Measurements from ENCODE around the gene HTR3B. TPM values are rescaled to one million over a fixed set of nuclear protein-coding genes. Genes with fewer than 3 reads are reported as not detected.

The HTR3B gene
- total and polyA plus RNA-seq, 8 donors: 0.18 TPM; not detected in 7

DNA sequence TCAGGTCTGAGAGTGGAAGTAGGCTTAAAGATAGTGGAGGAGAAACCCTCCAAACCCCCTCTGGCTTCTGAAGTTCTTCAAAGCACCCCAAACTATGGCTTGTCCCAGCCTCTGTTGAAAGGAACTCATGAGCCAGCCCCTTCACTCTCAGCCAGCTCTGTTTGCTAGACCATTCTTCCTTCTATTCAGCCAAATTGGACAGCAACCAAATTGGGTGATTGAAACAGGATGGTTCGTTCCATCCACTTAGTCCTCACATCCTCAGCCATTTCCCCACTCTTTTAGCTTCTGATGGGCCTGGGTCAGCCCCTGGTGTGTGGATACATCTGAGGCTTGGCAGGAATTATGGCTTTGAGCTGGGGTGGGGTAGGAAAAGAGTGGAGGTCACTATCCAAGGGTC is 74.8 kb downstream of the HTR3B start:
- Histone ChIP-seq H3K4me3 (no peak overlapping the region), H3K9me3 (no peaks in the 10 kb centered on the region), H3K27me3 (peaks cover 0 to 36% (median 9%) of the 10 kb centered on the region in 3 donors), H3K27ac (no peak overlapping the region), H3K4me1 (peaks cover 0 to 11% (median 7%) of the 10 kb centered on the region in 4 donors), H3K36me3 (no peaks in the 10 kb centered on the region)
- TF ChIP-seq POLR2A (IDR thresholded peaks at IDR 0.05): no peak
- TF ChIP-seq, protein P1, sequence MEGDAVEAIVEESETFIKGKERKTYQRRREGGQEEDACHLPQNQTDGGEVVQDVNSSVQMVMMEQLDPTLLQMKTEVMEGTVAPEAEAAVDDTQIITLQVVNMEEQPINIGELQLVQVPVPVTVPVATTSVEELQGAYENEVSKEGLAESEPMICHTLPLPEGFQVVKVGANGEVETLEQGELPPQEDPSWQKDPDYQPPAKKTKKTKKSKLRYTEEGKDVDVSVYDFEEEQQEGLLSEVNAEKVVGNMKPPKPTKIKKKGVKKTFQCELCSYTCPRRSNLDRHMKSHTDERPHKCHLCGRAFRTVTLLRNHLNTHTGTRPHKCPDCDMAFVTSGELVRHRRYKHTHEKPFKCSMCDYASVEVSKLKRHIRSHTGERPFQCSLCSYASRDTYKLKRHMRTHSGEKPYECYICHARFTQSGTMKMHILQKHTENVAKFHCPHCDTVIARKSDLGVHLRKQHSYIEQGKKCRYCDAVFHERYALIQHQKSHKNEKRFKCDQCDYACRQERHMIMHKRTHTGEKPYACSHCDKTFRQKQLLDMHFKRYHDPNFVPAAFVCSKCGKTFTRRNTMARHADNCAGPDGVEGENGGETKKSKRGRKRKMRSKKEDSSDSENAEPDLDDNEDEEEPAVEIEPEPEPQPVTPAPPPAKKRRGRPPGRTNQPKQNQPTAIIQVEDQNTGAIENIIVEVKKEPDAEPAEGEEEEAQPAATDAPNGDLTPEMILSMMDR (IDR thresholded peaks at IDR 0.05): no peak
- intact Hi-C loops (cut with DNase I; ENCODE audit: low total_unique reads): no loop called here
- DNase-seq: peak in 1 of 2 donors; percentile 23
- 45 to 68% (median 50%) methylated on average over 1 of the region's 1 CpG for WGBS, 5 donors

DNA sequence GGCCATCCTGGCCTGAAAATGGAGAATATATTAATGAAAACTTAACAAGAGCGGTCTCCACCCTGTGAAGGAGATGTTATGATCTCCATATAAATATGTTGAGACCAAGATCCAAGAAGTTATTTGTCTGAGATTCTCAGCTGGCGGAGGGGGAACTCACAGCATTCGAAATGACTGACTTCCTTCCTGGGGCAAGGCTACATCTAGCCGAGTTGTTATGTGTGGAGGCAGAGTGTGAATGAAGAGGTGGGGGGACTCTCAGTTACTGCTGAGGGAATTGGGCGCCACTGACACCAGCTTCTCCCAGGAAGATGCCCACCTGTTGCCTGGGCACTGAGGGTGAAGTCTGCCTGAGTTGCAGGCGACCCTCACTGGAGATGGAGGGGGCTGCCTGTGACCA is 76.2 kb downstream of the HTR3B start:
- Histone ChIP-seq H3K27ac (no peak overlapping the region), H3K36me3 (no peaks in the 10 kb centered on the region), H3K4me1 (no peaks in the 10 kb centered on the region), H3K27me3 (peaks cover 0 to 38% (median 9%) of the 10 kb centered on the region in 3 donors), H3K9me3 (no peaks in the 10 kb centered on the region), H3K4me3 (no peak overlapping the region)
- TF ChIP-seq POLR2A (IDR thresholded peaks at IDR 0.05) (no peak), EP300 (IDR thresholded peaks at IDR 0.05) (no peak), POLR2AphosphoS5 (IDR thresholded peaks at IDR 0.05) (no peak)
- TF ChIP-seq, protein P1 (IDR thresholded peaks at IDR 0.05): no peak
- WGBS, 5 donors: 65 to 73% (median 67%) methylated on average over 5 to 6 of the region's 6 CpGs
- intact Hi-C loops (cut with DNase I; ENCODE audit: low total_unique reads): no loop called here
- DNase-seq: no peak

DNA sequence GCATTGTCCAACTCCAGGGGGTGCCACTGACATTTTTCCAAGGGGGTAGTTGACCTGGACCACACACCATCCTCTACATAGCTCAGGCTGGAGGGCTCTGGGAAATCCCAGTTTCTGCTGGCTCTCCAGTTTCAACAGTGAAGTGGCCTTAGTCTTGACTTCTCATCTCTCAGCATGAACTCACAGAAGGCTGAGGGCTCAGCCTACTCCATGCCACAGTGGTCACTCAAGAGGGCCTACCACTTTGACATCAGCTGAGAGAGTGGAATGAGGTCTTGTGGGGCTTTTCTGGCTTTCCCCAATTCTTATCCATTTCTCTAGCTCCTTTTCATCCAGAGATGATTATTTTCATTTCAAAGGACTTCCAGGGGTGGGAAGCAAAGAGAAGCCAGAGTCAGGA is 77.7 kb downstream of the HTR3B start:
- intact Hi-C loops (cut with DNase I; ENCODE audit: low total_unique reads): no loop called here
- Histone ChIP-seq H3K4me1 (no peaks in the 10 kb centered on the region), H3K4me3 (no peak overlapping the region), H3K36me3 (no peaks in the 10 kb centered on the region), H3K9me3 (no peaks in the 10 kb centered on the region), H3K27me3 (peaks cover 0 to 53% (median 9%) of the 10 kb centered on the region in 3 donors), H3K27ac (no peak overlapping the region)
- TF ChIP-seq, protein P1 (IDR thresholded peaks at IDR 0.05): no peak
- TF ChIP-seq EP300 (IDR thresholded peaks at IDR 0.05) (no peak), POLR2AphosphoS5 (IDR thresholded peaks at IDR 0.05) (no peak), POLR2A (IDR thresholded peaks at IDR 0.05) (no peak)
- DNase-seq: no peak

DNA sequence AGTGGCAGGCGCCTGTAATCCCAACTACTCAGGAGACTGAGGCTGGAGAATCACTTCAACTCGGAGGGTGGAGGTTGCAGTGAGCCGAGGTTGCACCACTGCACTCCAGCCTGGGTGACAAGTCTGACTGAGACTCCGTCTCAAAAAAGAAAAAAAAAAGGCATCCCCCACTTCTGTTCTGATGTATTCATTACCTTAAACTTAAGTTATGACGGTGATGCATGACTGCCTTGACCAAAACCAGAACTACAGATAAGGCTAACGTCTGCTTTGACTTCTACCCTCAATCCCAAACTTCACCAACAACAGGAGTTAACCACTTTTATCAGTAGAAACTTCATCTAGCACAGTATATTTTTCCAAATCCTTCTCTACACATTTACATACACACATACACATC is 80.2 kb downstream of the HTR3B start:
- Histone ChIP-seq H3K27me3 (peaks cover 0 to 40% (median 3%) of the 10 kb centered on the region in 3 donors), H3K9me3 (no peaks in the 10 kb centered on the region), H3K4me3 (no peak overlapping the region), H3K27ac (no peak overlapping the region), H3K36me3 (no peaks in the 10 kb centered on the region), H3K4me1 (no peaks in the 10 kb centered on the region)
- 64 to 83% (median 75%) methylated on average over 6 of the region's 6 CpGs for WGBS, 5 donors
- intact Hi-C loops (cut with DNase I; ENCODE audit: low total_unique reads): no loop called here
- DNase-seq: no peak
- TF ChIP-seq, protein P1 (IDR thresholded peaks at IDR 0.05): no peak
- TF ChIP-seq EP300 (IDR thresholded peaks at IDR 0.05): no peak
- no peak for TF ChIP-seq POLR2AphosphoS5 (IDR thresholded peaks at IDR 0.05)
- TF ChIP-seq POLR2A (IDR thresholded peaks at IDR 0.05): no peak
